Dermis blood vessel endothelial cell (primary cell): Measurements from ENCODE around the gene PEA15. TPM values are rescaled to one million over a fixed set of nuclear protein-coding genes. Genes with fewer than 3 reads are reported as not detected.
A peak's percentile ranks its signal among the peaks of the same experiment; 100 is the strongest.

Experiments
- DNase-seq: peaks from one replicate; pipeline ENCODE4 v3.0.0; 2010
- total RNA-seq: library from RNA; depleted of rRNA; stranded (reverse); fragments of >200 nt; gene quantifications from 2 replicates; pipeline ENCODE4 v1.2.3, GENCODE V29; 2014

PEA15 gene
- total RNA-seq, 1 donor from 2014 or later = 65.2 TPM

- DNase-seq = no peak
Measured at GRCh38 chr1:160244209-160244608, 39.0 kb downstream of the PEA15 start.

GRCh38 chr1:160245434-160245833 lies 40.2 kb downstream of the PEA15 start:
- DNase-seq = no peak

GRCh38 chr1:160247053-160247452 lies 41.9 kb downstream of the PEA15 start:
- DNase-seq = no peak

GRCh38 chr1:160251011-160251410 lies 45.8 kb downstream of the PEA15 start:
- DNase-seq = no peak

- peak; percentile 83 for DNase-seq
Measured at GRCh38 chr1:160251687-160252526, 46.7 kb downstream of the PEA15 start.

- no peak for DNase-seq
Measured at GRCh38 chr1:160255781-160256300, 50.7 kb downstream of the PEA15 start.

GRCh38 chr1:160256396-160257046 lies 51.3 kb downstream of the PEA15 start:
- DNase-seq = peak; percentile 56

GRCh38 chr1:160257411-160258015 lies 52.3 kb downstream of the PEA15 start:
- DNase-seq = no peak

GRCh38 chr1:160258177-160258798 lies 53.1 kb downstream of the PEA15 start:
- DNase-seq = no peak

GRCh38 chr1:160260406-160261382 lies 55.5 kb downstream of the PEA15 start:
- DNase-seq = peak; percentile 93

GRCh38 chr1:160261556-160261892 lies 56.3 kb downstream of the PEA15 start:
- DNase-seq = peak; percentile 77

- peak; percentile 99 for DNase-seq
Measured at GRCh38 chr1:160261893-160262794, 57.0 kb downstream of the PEA15 start, which contains the start of gene DCAF8. Gene DCAF8, minus strand, starts transcription at chr1:160262549. Its CDS starts 18,541 bp downstream, at chr1:160244008.

GRCh38 chr1:160264795-160265307 lies 59.7 kb downstream of the PEA15 start:
- no peak for DNase-seq

Other genes with a start within 250 kb of the PEA15 start
- gene PIGM, start 173.4 kb upstream of the PEA15 start, total RNA-seq = 2.6 and 3.5 TPM in 2 replicates
- not detected in 2 replicates for gene KCNJ10, start 135.2 kb upstream of the PEA15 start, total RNA-seq
- not detected in 2 replicates for gene KCNJ9, start 123.8 kb upstream of the PEA15 start, total RNA-seq
- gene IGSF8, start 106.8 kb upstream of the PEA15 start, total RNA-seq = 13.4 and 16.6 TPM in 2 replicates
- not detected in 2 replicates for gene ATP1A2, start 89.6 kb upstream of the PEA15 start, total RNA-seq
- gene ATP1A4, start 53.8 kb upstream of the PEA15 start, total RNA-seq = not detected in 2 replicates
- not detected in 2 replicates for gene CASQ1, start 14.8 kb upstream of the PEA15 start, total RNA-seq
- 82.1 and 87.3 TPM in 2 replicates for gene DCAF8, start 57.2 kb downstream of the PEA15 start, total RNA-seq
- gene PEX19, start 79.7 kb downstream of the PEA15 start, total RNA-seq = 33.9 and 35.4 TPM in 2 replicates
- gene COPA, start 137.9 kb downstream of the PEA15 start, total RNA-seq = 248 and 276 TPM in 2 replicates
- 80.2 and 117 TPM in 2 replicates for gene NCSTN, start 138.0 kb downstream of the PEA15 start, total RNA-seq
- gene NHLH1, start 161.7 kb downstream of the PEA15 start, total RNA-seq = under 0.01 and 0.05 TPM in 2 replicates
- gene VANGL2, start 195.2 kb downstream of the PEA15 start, total RNA-seq = under 0.01 and 0.05 TPM in 2 replicates